HCT116 (cell line): ENCODE results near the gene CEP97. TPM values are rescaled to one million over a fixed set of nuclear protein-coding genes. Genes with fewer than 3 reads are reported as not detected.

Experiments used
- ATAC-seq: fragments of 200-7000 bp; cut with Tn5 transposase; 2 replicates; pipeline ENCODE4 v1.9.1; 2020; ENCODE audit warnings: mild to moderate bottlenecking, moderate library complexity
- BruUV-seq: library from RNA; stranded (reverse); fragments of 400-500 nt; replicated peaks from 2 replicates; lab custom pipeline; 2021; lab: Mats Ljungman, UMichigan
- CTCF ChIA-PET: fragments of 300-600 bp; sonication (Branson Sonifier 250); formaldehyde crosslinking; loops from one replicate; lab custom pipeline; 2021; ENCODE audit warnings: antibody characterized with exemption; lab: Charles Lee
- POLR2A ChIA-PET: fragments of 300-600, 350-600 bp; sonication (Branson Sonifier 250); formaldehyde crosslinking; loops from one replicate; lab custom pipeline; 2021; ENCODE audit warnings: antibody characterized with exemption; lab: Charles Lee
- RAD21 ChIA-PET, 2 experiments: fragments of 300-600 bp; sonication (Branson Sonifier 250); formaldehyde crosslinking; loops; one replicate each; lab custom pipeline; 2023; ENCODE audit warnings: low total read pairs in 2 of 2; ENCODE audit not compliant: uncharacterized antibody in 2 of 2, unreplicated experiment in 2 of 2, low non-redundant PET in 1 of 2; lab: Charles Lee
- DNase-seq: peaks from one replicate; pipeline ENCODE4 v3.0.0-alpha.2; 2010; ENCODE audit warnings: low read depth, low spot score
- H2AFZ ChIP-seq: fragments of 200-600 bp; shearing (Covaris generic), sonication (generic); 2 replicates; pipeline ENCODE4 v1.6.1; 2017; ENCODE audit warnings: low read depth, mixed run types, mixed read lengths, antibody characterized with exemption, low read length; ENCODE audit not compliant: poor library complexity, severe bottlenecking
- H3K27ac ChIP-seq: 2 replicates; pipeline ENCODE4 v1.5.1; 2012; ENCODE audit warnings: low read depth, low read length
- H3K27me3 ChIP-seq: fragments of 200-600 bp; sonication (generic); 2 replicates; pipeline ENCODE4 v1.6.1; 2016; ENCODE audit warnings: mixed run types, low read length, mixed read lengths; ENCODE audit not compliant: insufficient read depth
- H3K36me3 ChIP-seq, 2 experiments: fragments of 200-500 bp in 1 of 2; fragments of 200-600 bp in 1 of 2; sonication (Bioruptor generic) in 1 of 2; sonication (generic) in 1 of 2; 2 replicates each; pipeline versions ENCODE4 v1.5.1 to v1.6.1; 2014 to 2016; ENCODE audit warnings: low read length in 2 of 2, inconsistent platforms in 1 of 2, mixed read lengths in 1 of 2, mixed run types in 1 of 2; ENCODE audit not compliant: insufficient read depth in 2 of 2, control insufficient read depth in 1 of 2
- H3K4me1 ChIP-seq, 2 experiments: fragments of 200-600 bp in 1 of 2; sonication (generic) in 1 of 2; 2 replicates each; pipeline versions ENCODE4 v1.5.1 to v1.6.1; 2012 to 2017; ENCODE audit warnings: low read length in 2 of 2, inconsistent platforms in 1 of 2, mild to moderate bottlenecking in 1 of 2, mixed read lengths in 1 of 2, mixed run types in 1 of 2, moderate library complexity in 1 of 2; ENCODE audit not compliant: insufficient read depth in 2 of 2, control insufficient read depth in 1 of 2
- H3K4me2 ChIP-seq: fragments of 200-600 bp; sonication (generic); 2 replicates; pipeline ENCODE4 v1.6.1; 2017; ENCODE audit warnings: mixed run types, low read length, mixed read lengths
- H3K4me3 ChIP-seq, 2 experiments: fragments of 200-600 bp in 1 of 2; sonication (generic) in 1 of 2; replicated peaks in 1 of 2; 2 replicates each; pipeline ENCODE4 v1.5.1; 2011 to 2016; ENCODE audit warnings: low read length in 2 of 2, control low read depth in 1 of 2, low read depth in 1 of 2, mild to moderate bottlenecking in 1 of 2, mixed read lengths in 1 of 2, mixed run types in 1 of 2
- H3K79me2 ChIP-seq: fragments of 200-600 bp; sonication (generic); 2 replicates; pipeline ENCODE4 v1.6.1; 2017; ENCODE audit warnings: mild to moderate bottlenecking, mixed run types, low read length, moderate library complexity, mixed read lengths; ENCODE audit not compliant: insufficient read depth
- H3K9ac ChIP-seq: fragments of 200-600 bp; sonication (generic); 2 replicates; pipeline ENCODE4 v1.6.1; 2016; ENCODE audit warnings: low read length, mixed read lengths
- H3K9me2 ChIP-seq: fragments of 200-600 bp; sonication (generic), shearing (Covaris generic); 2 replicates; pipeline ENCODE4 v1.6.1; 2017; ENCODE audit warnings: mixed run types, mild to moderate bottlenecking, moderate library complexity; ENCODE audit not compliant: insufficient read depth
- H3K9me3 ChIP-seq, 2 experiments: fragments of 200-500 bp in 1 of 2; fragments of 200-600 bp in 1 of 2; sonication (Bioruptor generic) in 1 of 2; sonication (generic) in 1 of 2; 2 replicates each; pipeline ENCODE4 v1.6.1; 2014 to 2017; ENCODE audit warnings: low read length in 2 of 2, mixed read lengths in 2 of 2, inconsistent platforms in 1 of 2, low read depth in 1 of 2, mild to moderate bottlenecking in 1 of 2, mixed run types in 1 of 2, moderate library complexity in 1 of 2; ENCODE audit not compliant: control insufficient read depth in 1 of 2, insufficient read depth in 1 of 2
- H4K20me1 ChIP-seq: fragments of 200-600 bp; sonication (generic), shearing (Covaris generic); 2 replicates; pipeline ENCODE4 v1.6.1; 2017; ENCODE audit warnings: mixed run types, mild to moderate bottlenecking, moderate library complexity; ENCODE audit not compliant: insufficient read depth
- CBX3 ChIP-seq: IDR thresholded peaks from 2 replicates; pipeline ENCODE4 v1.6.1; 2012; ENCODE audit warnings: low read depth
- EZH2 ChIP-seq: fragments of 200-600 bp; sonication (generic); IDR thresholded peaks from 2 replicates; pipeline ENCODE4 v1.6.1; 2017; ENCODE audit warnings: antibody characterized with exemption, mixed run types
- FOSL1 ChIP-seq: IDR thresholded peaks from 2 replicates; pipeline ENCODE4 v1.6.1; 2012; ENCODE audit warnings: low read depth
- RAD21 ChIP-seq: IDR thresholded peaks from 2 replicates; pipeline ENCODE4 v1.6.1; 2012; ENCODE audit warnings: low read depth, mild to moderate bottlenecking
- SP1 ChIP-seq: IDR thresholded peaks from 2 replicates; pipeline ENCODE4 v1.6.1; 2012; ENCODE audit warnings: low read depth
- SRF ChIP-seq: IDR thresholded peaks from 2 replicates; pipeline ENCODE4 v1.6.1; 2012; ENCODE audit warnings: low read depth
- intact Hi-C: fragments of 100-400 bp; cut with micrococcal nuclease; formaldehyde crosslinking; loops from 2 replicates; pipeline ENCODE4 v1.10.0; 2022
- total RNA-seq: library from RNA; stranded (reverse); gene quantifications from one replicate; pipeline ENCODE4 v1.2.1, GENCODE V29; 2021; ENCODE audit not compliant: unreplicated experiment
- TF ChIP-seq, protein P1 (sequence below), 3 experiments: fragments of 200-600 bp in 1 of 3; sonication (generic) in 1 of 3; IDR thresholded peaks in 2 of 3; conservative IDR thresholded peaks in 1 of 3; 2 replicates each; pipeline ENCODE4 v1.5.1; 2012 to 2017; ENCODE audit warnings: low read depth in 2 of 3, low read length in 2 of 3, antibody characterized with exemption in 1 of 3, borderline replicate concordance in 1 of 3, control low read depth in 1 of 3, mild to moderate bottlenecking in 1 of 3, mixed read lengths in 1 of 3, mixed run types in 1 of 3, moderate library complexity in 1 of 3; ENCODE audit not compliant: insufficient read depth in 1 of 3

The CEP97 gene
- total RNA-seq, 1 experiment from 2014 or later, result 15.7 TPM

DNA sequence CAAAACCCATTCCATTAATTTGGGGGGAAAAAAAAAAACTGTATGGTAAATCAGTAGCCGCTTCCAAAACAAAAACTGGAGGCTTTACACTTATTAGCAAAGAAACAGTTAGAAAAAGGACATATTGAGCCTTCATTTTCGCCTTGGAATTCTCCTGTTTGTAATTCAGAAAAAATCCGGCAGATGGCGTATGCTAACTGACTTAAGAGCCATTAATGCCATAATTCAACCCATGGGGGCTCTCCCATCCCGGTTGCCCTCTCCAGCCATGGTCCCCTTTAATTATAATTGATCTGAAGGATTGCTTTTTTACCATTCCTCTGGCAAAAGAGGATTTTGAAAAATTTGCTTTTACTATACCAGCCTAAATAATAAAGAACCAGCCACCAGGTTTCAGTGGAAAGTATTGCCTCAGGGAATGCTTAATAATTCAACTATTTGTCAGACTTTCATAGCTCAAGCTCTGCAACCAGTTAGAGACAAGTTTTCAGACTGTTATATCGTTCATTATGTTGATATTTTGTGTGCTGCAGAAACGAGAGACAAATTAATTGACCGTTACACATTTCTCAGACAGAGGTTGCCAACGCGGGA lies 28.5 kb upstream of the CEP97 start:
- no peaks in the 10 kb centered on the region for H3K9me3 ChIP-seq
- intact Hi-C loops, result loop anchor here (2.0 to 5.0 kb wide), 2 partner anchors 106 to 529 kb away; no protein-coding TSS in a partner anchor
- ChIA-PET POLR2A (no interaction called here), CTCF (no interaction called here), RAD21 (no interaction called here)
- TF ChIP-seq FOSL1 (no peak), SP1 (no peak), RAD21 (peak; percentile 67), EZH2 (no peak), CBX3 (no peak), SRF (no peak)
- TF ChIP-seq, protein P1, sequence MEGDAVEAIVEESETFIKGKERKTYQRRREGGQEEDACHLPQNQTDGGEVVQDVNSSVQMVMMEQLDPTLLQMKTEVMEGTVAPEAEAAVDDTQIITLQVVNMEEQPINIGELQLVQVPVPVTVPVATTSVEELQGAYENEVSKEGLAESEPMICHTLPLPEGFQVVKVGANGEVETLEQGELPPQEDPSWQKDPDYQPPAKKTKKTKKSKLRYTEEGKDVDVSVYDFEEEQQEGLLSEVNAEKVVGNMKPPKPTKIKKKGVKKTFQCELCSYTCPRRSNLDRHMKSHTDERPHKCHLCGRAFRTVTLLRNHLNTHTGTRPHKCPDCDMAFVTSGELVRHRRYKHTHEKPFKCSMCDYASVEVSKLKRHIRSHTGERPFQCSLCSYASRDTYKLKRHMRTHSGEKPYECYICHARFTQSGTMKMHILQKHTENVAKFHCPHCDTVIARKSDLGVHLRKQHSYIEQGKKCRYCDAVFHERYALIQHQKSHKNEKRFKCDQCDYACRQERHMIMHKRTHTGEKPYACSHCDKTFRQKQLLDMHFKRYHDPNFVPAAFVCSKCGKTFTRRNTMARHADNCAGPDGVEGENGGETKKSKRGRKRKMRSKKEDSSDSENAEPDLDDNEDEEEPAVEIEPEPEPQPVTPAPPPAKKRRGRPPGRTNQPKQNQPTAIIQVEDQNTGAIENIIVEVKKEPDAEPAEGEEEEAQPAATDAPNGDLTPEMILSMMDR (IDR thresholded peaks at IDR 0.05 in 2 of 3, conservative IDR thresholded peaks at IDR 0.05 in 1 of 3; ENCODE audit: borderline replicate concordance in 1 of 3, insufficient read depth in 1 of 3, low read depth in 2 of 3, low read length in 2 of 3), result peak; percentile 52 to 76 (median 68); a peak in 5 of 6 replicates
- H3K36me3 ChIP-seq, result no peaks in the 10 kb centered on the region
- no peak overlapping the region for H3K4me3 ChIP-seq
- no peaks in the 10 kb centered on the region for H3K4me1 ChIP-seq
- H4K20me1 ChIP-seq, result no peaks in the 10 kb centered on the region
- no peak overlapping the region for H3K27ac ChIP-seq
- no peaks in the 10 kb centered on the region for H3K79me2 ChIP-seq
- ATAC-seq (peak; percentile 65), DNase-seq (peak; percentile 61)
- BruUV-seq, result no TSS peak
- H2AFZ ChIP-seq, result no peak overlapping the region
- no peak overlapping the region for H3K9ac ChIP-seq
- H3K4me2 ChIP-seq, result no peak overlapping the region
- no peaks in the 10 kb centered on the region for H3K9me2 ChIP-seq
- H3K27me3 ChIP-seq, result no peaks in the 10 kb centered on the region
